A549 treated with Hydrocortisone at 1 μM for 4 hours (cell line): ENCODE results near the gene CCDC78. TPM values are rescaled to one million over a fixed set of nuclear protein-coding genes. Genes with fewer than 3 reads are reported as not detected.

Experiments
- total RNA-seq: library from RNA; stranded (reverse); fragments of 200-300 nt; extraction: Qiagen RNA extraction; gene quantifications from 5 replicates; pipeline ENCODE4 v1.2.3, GENCODE V29; 2022

CCDC78 gene
- 5.0 to 6.3 TPM (median 5.8 TPM) in 5 replicates for total RNA-seq

DNA sequence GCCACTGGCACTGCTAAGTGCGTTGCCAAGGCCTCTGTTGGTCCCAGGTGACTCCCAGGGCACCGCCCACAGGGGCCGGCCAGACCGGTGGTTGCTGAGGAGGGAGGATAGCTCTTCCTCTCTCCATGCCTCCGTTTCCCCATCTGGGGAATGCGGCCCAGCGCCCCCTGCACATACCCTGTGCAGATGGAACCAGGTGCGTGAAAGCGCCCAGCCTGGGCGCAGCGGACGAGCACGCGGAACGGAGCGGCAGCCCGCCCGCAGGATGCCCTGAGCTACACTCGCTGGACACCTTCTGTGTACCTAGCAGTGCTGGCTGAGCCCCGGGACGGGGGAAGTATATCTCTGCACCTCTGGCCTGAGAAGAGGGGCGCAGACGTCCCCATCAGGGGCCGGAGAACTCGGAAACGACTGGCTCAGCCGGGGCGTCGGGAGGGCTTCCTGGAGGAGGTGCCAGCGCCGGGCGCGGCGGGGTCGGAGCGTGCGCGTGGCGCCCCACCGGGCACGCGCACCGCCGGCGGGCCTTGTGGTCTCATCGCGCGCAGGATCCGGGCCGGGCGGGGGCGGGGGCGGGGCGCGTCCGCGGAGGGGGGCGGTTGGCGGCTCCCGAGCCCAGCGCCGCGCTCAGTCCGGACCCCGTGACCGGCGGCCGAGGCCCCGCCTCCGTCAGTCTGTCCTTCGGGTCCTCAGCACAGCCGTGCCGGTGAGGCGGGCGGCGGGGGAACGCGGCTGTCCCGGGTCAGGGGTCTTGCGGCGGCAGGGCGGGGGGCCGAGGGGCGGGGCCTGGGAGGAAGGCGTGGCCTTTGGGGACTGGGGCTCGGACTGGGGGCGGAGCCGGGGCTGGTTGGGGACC, at the start of gene CCDC78, which contains the start of gene HAGHL:
CCDC78 (minus strand) TSS at position 6 of the 853 bp plus-strand sequence. CDS start 76 bp downstream, outside the sequence.
HAGHL (plus strand) TSS at position 669 of the 853 bp plus-strand sequence. CDS start 404 bp downstream, outside the sequence.

DNA sequence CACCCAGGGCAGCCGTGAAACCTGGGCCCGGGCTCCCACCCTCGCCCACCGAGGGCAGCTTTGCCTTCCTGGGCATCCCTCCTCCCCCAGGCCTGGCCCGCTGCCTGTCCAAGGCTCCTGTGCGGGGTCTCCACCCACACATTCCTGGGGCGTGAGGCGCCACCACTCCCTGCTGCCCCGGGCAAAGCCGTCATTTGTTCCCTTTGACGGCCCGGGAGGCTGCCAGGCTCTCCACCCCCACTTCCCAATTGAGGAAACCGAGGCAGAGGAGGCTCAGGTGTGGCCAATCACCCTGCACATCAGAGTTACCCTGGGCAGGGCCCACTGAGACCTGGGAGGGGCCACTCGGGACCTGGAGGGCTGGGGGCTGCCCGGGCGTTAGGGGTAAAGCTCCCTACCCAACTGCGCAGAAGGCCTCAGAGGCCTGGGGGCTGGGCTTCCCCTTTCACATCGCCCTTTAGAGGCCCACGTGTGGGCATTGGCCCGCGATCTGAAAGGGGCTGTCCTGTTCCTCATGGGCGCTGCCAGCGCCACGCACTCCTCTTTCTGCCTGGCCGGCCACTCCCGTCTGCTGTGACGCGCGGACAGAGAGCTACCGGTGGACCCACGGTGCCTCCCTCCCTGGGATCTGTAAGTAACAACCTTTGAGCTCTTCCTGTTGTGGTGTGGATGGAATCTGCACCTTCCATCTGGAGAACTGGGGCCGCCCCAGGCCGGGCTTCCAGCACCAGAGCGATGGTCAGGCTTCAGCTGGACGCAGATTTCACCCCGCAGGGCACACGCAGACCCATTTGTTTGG, 34.5 kb upstream of the CCDC78 start, which contains the start of gene MSLN:
MSLN (plus strand) TSS at position 190 of the 799 bp plus-strand sequence. CDS start 1,947 bp downstream, outside the sequence.

DNA sequence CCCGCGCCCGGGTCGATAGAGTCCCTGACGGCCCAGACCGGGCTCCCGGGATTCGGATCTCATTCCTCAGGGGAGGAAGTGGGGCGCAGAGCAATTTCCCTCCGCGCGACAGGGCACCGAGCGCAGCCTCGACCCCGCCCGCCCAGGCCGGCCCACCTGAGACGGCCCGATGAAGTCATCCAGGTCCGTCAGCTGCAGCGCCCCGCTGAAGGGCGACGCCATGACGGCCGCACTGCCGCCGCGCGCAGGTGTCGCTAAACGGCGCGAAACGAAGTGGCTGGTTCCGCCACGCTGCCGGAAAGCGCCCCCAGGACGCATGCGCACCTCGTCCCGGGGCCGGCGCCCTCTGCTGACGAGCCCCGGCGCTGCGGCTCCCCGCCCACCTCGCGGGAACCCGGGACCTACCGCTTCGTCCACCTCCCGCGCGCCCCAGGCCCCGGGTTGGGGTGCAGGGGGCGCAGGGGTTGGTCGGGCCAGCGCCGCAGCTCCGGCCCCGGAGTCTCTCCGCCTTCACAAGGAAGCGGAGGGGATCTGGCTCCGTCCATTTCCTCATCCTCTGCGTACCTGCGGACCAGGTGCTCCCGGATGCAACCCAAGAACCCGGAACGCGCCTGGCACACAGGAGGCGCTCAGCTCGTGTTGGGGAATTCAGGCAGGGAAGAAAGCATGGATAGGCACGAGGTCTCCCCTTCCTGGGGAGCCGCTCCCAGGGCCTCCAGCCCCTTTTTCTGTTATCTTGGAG, 14.7 kb upstream of the CCDC78 start, which contains the start of gene CIAO3:
CIAO3 (minus strand) TSS at position 234 of the 742 bp plus-strand sequence; CDS start at position 222, 12 bp downstream.

GRCh38 chr16:720990-721764, 5.1 kb downstream of the CCDC78 start, which contains the start of gene ANTKMT:
TSS of gene ANTKMT (plus strand) at chr16:721146. CDS start at chr16:721275, 129 bp downstream.

DNA sequence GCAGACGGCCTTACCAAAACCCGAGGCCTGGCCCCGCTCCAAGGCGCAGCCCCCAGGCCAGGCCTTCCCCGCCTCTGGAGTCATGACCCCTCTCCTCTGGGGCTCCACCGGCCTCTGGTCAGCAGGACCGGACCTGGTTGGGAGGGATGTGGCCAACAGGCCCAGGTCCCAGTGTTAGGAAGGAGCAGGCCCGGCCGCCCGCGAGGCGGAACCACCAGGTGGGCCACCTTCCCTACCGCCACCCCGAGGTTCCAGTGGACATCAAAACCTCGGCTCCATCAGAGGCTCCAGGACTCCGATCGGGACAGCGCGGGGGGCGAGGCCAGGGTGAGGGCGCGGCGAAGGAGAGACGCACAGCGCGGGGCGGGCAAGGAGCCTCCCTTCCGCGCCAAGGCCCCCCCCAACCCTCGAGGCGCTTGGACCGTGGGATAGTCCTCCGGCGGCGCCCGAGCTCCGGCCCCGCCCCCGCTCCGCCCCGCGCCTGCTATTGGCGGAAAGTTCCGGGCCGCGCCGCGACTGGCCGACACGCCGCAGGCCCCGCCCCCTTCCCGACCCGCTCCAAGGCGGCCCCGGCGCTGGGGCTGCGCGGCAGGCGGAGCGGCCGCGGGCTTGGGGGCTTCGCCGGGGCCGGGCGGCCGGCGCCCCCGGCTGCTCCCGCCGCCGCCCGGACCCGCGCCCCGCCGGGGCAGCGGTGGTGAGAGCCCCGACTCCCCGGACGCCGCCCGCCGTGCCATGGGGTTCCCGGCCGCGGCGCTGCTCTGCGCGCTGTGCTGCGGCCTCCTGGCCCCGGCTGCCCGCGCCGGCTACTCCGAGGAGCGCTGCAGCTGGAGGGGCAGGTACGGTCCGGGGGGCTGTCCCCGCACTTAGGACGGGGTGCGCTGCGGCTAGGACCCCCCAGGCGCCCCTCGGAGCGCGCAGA, 11.4 kb downstream of the CCDC78 start, which contains the start of gene METRN:
METRN (plus strand) TSS at position 561 of the 919 bp plus-strand sequence; CDS start at position 733, 172 bp downstream.

GRCh38 chr16:705431-706188, 20.6 kb downstream of the CCDC78 start, which contains the start of gene FBXL16:
TSS of gene FBXL16 (minus strand) at chr16:705801. CDS start at chr16:697405, 8,396 bp downstream.

DNA sequence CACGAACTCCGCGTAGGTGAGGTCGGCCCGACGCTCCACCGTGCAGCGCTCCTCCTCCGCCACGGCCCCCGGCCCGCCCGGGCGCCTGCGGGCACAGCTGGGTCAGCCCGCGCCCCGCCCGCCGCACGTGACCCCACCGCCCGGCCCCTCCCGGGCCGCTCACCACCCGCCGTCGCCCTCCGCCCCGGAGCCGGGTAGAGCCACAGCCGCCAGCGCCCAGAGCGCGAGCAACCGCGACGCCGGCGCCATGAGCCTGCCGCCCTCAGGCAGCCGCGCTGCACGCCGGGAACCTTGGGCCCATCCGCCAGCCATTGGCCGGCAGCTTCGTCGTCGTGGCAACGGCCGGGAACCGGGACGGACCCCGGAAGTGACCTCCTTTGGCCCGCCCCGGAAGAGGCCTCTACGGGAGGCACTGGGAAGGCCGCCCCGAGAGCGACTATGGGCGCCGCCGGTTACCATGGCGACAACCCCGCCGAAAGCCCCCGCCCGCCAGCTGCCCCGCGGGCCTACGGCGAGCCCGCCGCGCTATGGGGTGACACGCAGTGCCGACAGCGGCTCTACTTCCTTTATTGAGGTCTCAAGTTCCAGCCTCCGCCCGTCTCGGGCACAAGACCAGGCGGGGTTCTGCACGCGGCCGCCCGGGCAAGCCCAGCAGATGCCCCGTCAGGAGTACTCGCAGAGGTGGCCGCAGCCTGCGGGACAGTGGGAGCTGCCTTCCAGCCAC, 42.0 kb downstream of the CCDC78 start, which contains the start of gene JMJD8:
JMJD8 (minus strand) TSS at position 264 of the 724 bp plus-strand sequence; CDS start at position 249, 15 bp downstream.

DNA sequence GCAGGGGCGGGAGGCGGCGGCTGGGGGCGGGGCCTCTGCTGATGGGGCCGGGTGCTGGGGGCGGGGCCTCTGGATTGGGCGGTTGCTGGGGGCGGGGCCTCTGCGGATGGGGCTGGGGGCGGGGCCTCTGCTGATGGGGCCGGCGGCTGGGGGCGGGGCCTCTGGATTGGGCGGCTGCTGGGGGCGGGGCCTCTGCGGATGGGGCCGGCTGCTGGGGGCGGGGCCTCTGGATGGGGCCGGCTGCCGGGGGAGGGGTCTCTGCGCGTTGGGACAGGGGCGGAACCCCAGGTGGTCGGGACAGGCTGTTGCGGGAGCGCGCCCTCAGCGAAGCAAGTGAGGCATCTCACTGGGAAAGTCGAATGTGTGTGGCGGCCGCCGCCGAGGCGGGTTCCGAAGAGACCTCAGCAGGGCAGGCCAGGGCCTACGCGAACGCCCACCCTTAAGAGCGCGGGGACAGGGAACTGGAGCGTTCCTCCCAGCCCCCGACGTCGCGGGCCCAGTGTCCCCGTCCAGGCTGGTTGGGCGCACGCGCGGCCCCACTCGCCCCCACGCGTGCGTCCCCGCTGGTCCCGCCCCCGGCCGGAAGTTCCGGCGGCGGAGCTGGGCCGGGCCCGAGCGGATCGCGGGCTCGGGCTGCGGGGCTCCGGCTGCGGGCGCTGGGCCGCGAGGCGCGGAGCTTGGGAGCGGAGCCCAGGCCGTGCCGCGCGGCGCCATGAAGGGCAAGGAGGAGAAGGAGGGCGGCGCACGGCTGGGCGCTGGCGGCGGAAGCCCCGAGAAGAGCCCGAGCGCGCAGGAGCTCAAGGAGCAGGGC, 46.2 kb downstream of the CCDC78 start, which contains the start of gene STUB1:
STUB1 (plus strand) TSS at position 597 of the 811 bp plus-strand sequence; CDS start at position 713, 116 bp downstream.

GRCh38 chr16:674968-675883, 51.0 kb downstream of the CCDC78 start, which contains the start of gene RHBDL1:
TSS of gene RHBDL1 (plus strand) at chr16:675671. CDS start at chr16:675791, 120 bp downstream.

Other genes starting within 250 kb of the CCDC78 start
- 50.9 to 69.7 TPM (median 68.7 TPM) in 5 replicates for gene CAPN15, start 198.7 kb downstream of the CCDC78 start, total RNA-seq
- 0.14 to 0.22 TPM (median 0.16 TPM) in 5 replicates for gene PRR35, start 166.0 kb downstream of the CCDC78 start, total RNA-seq
- gene NHLRC4, start 159.4 kb downstream of the CCDC78 start, total RNA-seq, result 0.17 to 0.32 TPM (median 0.23 TPM) in 5 replicates
- 30.4 to 41.6 TPM (median 38.8 TPM) in 5 replicates for gene PIGQ, start 156.5 kb downstream of the CCDC78 start, total RNA-seq
- gene RAB40C, start 136.4 kb downstream of the CCDC78 start, total RNA-seq, result 14.8 to 19.3 TPM (median 17.6 TPM) in 5 replicates
- gene WFIKKN1, start 95.5 kb downstream of the CCDC78 start, total RNA-seq, result 0.10 to 0.23 TPM (median 0.18 TPM) in 5 replicates
- gene METTL26, start 90.1 kb downstream of the CCDC78 start, total RNA-seq, result 63.7 to 140 TPM (median 135 TPM) in 5 replicates
- gene MCRIP2, start 84.6 kb downstream of the CCDC78 start, total RNA-seq, result 18.5 to 43.3 TPM (median 40.9 TPM) in 5 replicates
- 18.5 to 27.3 TPM (median 24.3 TPM) in 5 replicates for gene WDR90, start 77.1 kb downstream of the CCDC78 start, total RNA-seq
- gene RHOT2, start 58.3 kb downstream of the CCDC78 start, total RNA-seq, result 70.8 to 97.1 TPM (median 87.4 TPM) in 5 replicates
- gene RHBDL1, start 50.8 kb downstream of the CCDC78 start, total RNA-seq, result 0.63 to 1.6 TPM (median 1.1 TPM) in 5 replicates
- 79.2 to 127 TPM (median 122 TPM) in 5 replicates for gene STUB1, start 46.0 kb downstream of the CCDC78 start, total RNA-seq
- 73.2 to 80.1 TPM (median 77.6 TPM) in 5 replicates for gene JMJD8, start 42.1 kb downstream of the CCDC78 start, total RNA-seq
- gene WDR24, start 36.0 kb downstream of the CCDC78 start, total RNA-seq, result 5.3 to 6.9 TPM (median 6.1 TPM) in 5 replicates
- 11.9 to 16.3 TPM (median 12.7 TPM) in 5 replicates for gene FBXL16, start 20.6 kb downstream of the CCDC78 start, total RNA-seq
- 58.6 to 221 TPM (median 196 TPM) in 5 replicates for gene METRN, start 11.3 kb downstream of the CCDC78 start, total RNA-seq
- gene ANTKMT, start 5.3 kb downstream of the CCDC78 start, total RNA-seq, result 23.4 to 64.7 TPM (median 56.5 TPM) in 5 replicates
- 16.0 to 19.2 TPM (median 18.8 TPM) in 5 replicates for gene HAGHL, start 663 bp upstream of the CCDC78 start, total RNA-seq
- gene CIAO3, start 14.6 kb upstream of the CCDC78 start, total RNA-seq, result 25.8 to 31.1 TPM (median 27.7 TPM) in 5 replicates
- 2.5 to 4.0 TPM (median 3.1 TPM) in 5 replicates for gene MSLN, start 34.3 kb upstream of the CCDC78 start, total RNA-seq
- gene RPUSD1, start 61.9 kb upstream of the CCDC78 start, total RNA-seq, result 36.3 to 54.3 TPM (median 50.8 TPM) in 5 replicates
- gene CHTF18, start 62.2 kb upstream of the CCDC78 start, total RNA-seq, result 16.6 to 25.7 TPM (median 24.4 TPM) in 5 replicates
- gene GNG13, start 74.3 kb upstream of the CCDC78 start, total RNA-seq, result 0.14 TPM in 1 of 5 replicates, not detected in the others
- gene LMF1, start 244.5 kb upstream of the CCDC78 start, total RNA-seq, result 8.4 to 14.3 TPM (median 9.5 TPM) in 5 replicates